Osteocyte (in vitro differentiated cells): Measurements from ENCODE around the gene PTPRF. TPM values are rescaled to one million over a fixed set of nuclear protein-coding genes. Genes with fewer than 3 reads are reported as not detected.

ENCODE experiments used
- DNase-seq: peaks from one replicate; pipeline ENCODE4 v3.0.0; 2021; ENCODE audit warnings: mixed read lengths; ENCODE audit not compliant: unreplicated experiment; ENCODE audit errors: extremely low spot score
- H3K27ac Mint-ChIP-seq: one replicate; pipeline ENCODE4 v1.8.0; 2021; ENCODE audit warnings: mild to moderate bottlenecking, mixed read lengths; ENCODE audit not compliant: unreplicated experiment
- H3K27me3 Mint-ChIP-seq: one replicate; pipeline ENCODE4 v1.8.0; 2021; ENCODE audit warnings: mixed read lengths; ENCODE audit not compliant: unreplicated experiment
- H3K36me3 Mint-ChIP-seq: one replicate; pipeline ENCODE4 v1.8.0; 2021; ENCODE audit warnings: mixed read lengths; ENCODE audit not compliant: unreplicated experiment
- H3K4me1 Mint-ChIP-seq: one replicate; pipeline ENCODE4 v1.8.0; 2021; ENCODE audit warnings: mixed read lengths; ENCODE audit not compliant: unreplicated experiment
- H3K4me3 Mint-ChIP-seq: one replicate; pipeline ENCODE4 v1.8.0; 2021; ENCODE audit warnings: mild to moderate bottlenecking, moderate library complexity, mixed read lengths; ENCODE audit not compliant: unreplicated experiment
- H3K9me3 Mint-ChIP-seq: one replicate; pipeline ENCODE4 v1.8.0; 2021; ENCODE audit warnings: mixed read lengths; ENCODE audit not compliant: unreplicated experiment
- CTCF ChIP-seq: fragments of 200-600 bp; sonication (generic); IDR thresholded peaks from 2 replicates; pipeline ENCODE4 v1.5.0; 2021; ENCODE audit warnings: antibody characterized with exemption, mild to moderate bottlenecking, moderate library complexity
- total RNA-seq: library from RNA; stranded (reverse); gene quantifications from 2 replicates; pipeline ENCODE4 v1.2.1, GENCODE V29; 2021

Gene PTPRF
- total RNA-seq, 1 donor from 2014 or later, result 37.3 TPM

- no peak for TF ChIP-seq CTCF
- H3K4me3 Mint-ChIP-seq, result no peak overlapping the region
- H3K4me1 Mint-ChIP-seq, result no peaks in the 10 kb centered on the region
- H3K27ac Mint-ChIP-seq, result no peak overlapping the region
- H3K27me3 Mint-ChIP-seq, result no peaks in the 10 kb centered on the region
- no peaks in the 10 kb centered on the region for H3K9me3 Mint-ChIP-seq
- DNase-seq, result no peak
- peaks cover 5% of the 10 kb centered on the region for H3K36me3 Mint-ChIP-seq
Measured at GRCh38 chr1:43597721-43598120, 67.0 kb downstream of the PTPRF start.

GRCh38 chr1:43598622-43599021 is 67.9 kb downstream of the PTPRF start:
- H3K27me3 Mint-ChIP-seq, result no peaks in the 10 kb centered on the region
- no peak overlapping the region for H3K27ac Mint-ChIP-seq
- H3K9me3 Mint-ChIP-seq, result no peaks in the 10 kb centered on the region
- no peak for TF ChIP-seq CTCF
- no peak overlapping the region for H3K4me3 Mint-ChIP-seq
- H3K4me1 Mint-ChIP-seq, result no peaks in the 10 kb centered on the region
- no peak for DNase-seq
- H3K36me3 Mint-ChIP-seq, result no peaks in the 10 kb centered on the region

- Mint-ChIP-seq H3K9me3 (no peaks in the 10 kb centered on the region), H3K27ac (no peak overlapping the region), H3K36me3 (peaks cover 3% of the 10 kb centered on the region), H3K4me1 (no peaks in the 10 kb centered on the region), H3K27me3 (no peaks in the 10 kb centered on the region), H3K4me3 (no peak overlapping the region)
- DNase-seq, result no peak
- no peak for TF ChIP-seq CTCF
Measured at GRCh38 chr1:43600033-43601020, 69.6 kb downstream of the PTPRF start.

GRCh38 chr1:43602990-43603389 is 72.3 kb downstream of the PTPRF start:
- H3K4me1 Mint-ChIP-seq, result no peaks in the 10 kb centered on the region

More at GRCh38 chr1:43602990-43603389, 72.3 kb downstream of the PTPRF start:
- H3K4me3 Mint-ChIP-seq, result no peak overlapping the region
- no peaks in the 10 kb centered on the region for H3K27me3 Mint-ChIP-seq
- no peak for DNase-seq
- H3K9me3 Mint-ChIP-seq, result no peaks in the 10 kb centered on the region
- H3K36me3 Mint-ChIP-seq, result peaks cover 9% of the 10 kb centered on the region
- no peak overlapping the region for H3K27ac Mint-ChIP-seq
- no peak for TF ChIP-seq CTCF
